ENCODE measurements around the gene CES4A. TPM values are rescaled to one million over a fixed set of nuclear protein-coding genes. Genes with fewer than 3 reads are reported as not detected.

The CES4A gene
- total and polyA plus RNA-seq, 2 of the 13 experiments (the other 11 are each of a cell fraction or from before 2014, with no cell fraction given) = 0.09 to 0.17 TPM

DNA sequence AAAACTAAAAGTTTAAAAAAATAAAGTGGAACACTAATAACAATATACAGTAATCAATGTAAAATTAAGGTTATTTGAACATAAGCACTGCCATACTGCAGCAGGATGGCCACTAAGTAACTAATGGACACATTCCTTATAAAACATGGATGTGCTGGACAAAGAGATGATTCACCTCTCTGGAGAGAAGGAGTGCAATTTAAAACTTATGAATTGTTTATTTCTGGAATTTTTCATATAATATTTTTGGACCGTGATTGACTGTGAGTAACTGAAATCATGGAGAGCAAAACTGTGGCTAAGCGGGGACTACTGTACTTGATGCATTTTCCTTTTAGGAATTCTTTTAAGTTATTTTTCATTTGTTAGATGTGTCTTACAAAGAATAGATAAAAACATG, 62.4 kb downstream of the CES4A start:
- FAIRE-seq (no peak), ATAC-seq (no peak), DNase-seq (ENCODE audit: low spot score) (no peak)
- Histone ChIP-seq H3K9ac (ENCODE audit: insufficient read depth, low read depth, low read length) (no peak overlapping the region), H3K36me3 (replicated peaks in 1 of 2; ENCODE audit: control insufficient read depth in 1 of 2, insufficient read depth in 2 of 2, low read length in 2 of 2) (peaks cover 7 to 8% of the 10 kb centered on the region in 2 experiments; a peak in 4 of 5 replicates), H3K4me3 (replicated peaks in 1 of 3; ENCODE audit: insufficient read depth in 1 of 3, low read depth in 2 of 3, low read length in 3 of 3) (no peak overlapping the region), H2AFZ (ENCODE audit: low read length) (no peak overlapping the region), H3K27me3 (ENCODE audit: control insufficient read depth in 1 of 2, insufficient read depth in 2 of 2, low read length in 2 of 2) (no peaks in the 10 kb centered on the region; a peak in 1 of 5 replicates), H4K20me1 (ENCODE audit: insufficient read depth, low read length) (no peaks in the 10 kb centered on the region; the same call in 1 of the 2 replicates), H3K9me3 (ENCODE audit: low read length) (no peaks in the 10 kb centered on the region), H3K79me2 (ENCODE audit: insufficient read depth, low read length) (peaks cover 32% of the 10 kb centered on the region), H3K4me2 (ENCODE audit: low read depth, low read length) (no peak overlapping the region), H3K4me1 (ENCODE audit: insufficient read depth, low read length) (peaks cover 3% of the 10 kb centered on the region; the same call in 1 of the 2 replicates), H3K27ac (ENCODE audit: extremely low read length, insufficient read depth, low read length) (no peak overlapping the region)
- POLR2A ChIA-PET = no interaction called here
- in situ Hi-C loops (cut with HindIII; ENCODE audit: extremely low pct_ligation_motif_present, low pct_unique_long_range_greater_than_20kb) (no loop called here), intact Hi-C loops (cut with micrococcal nuclease; ENCODE audit: unreplicated experiment) (no loop called here)
- WGBS (ENCODE audit: low lambda C conversion rate) = 98% methylated on average over 2 of the region's 2 CpGs
- CTCF ChIA-PET (ENCODE audit: low intra/inter-chr PET ratio, low total read pairs) = no interaction called here
- no TSS peak for BruUV-seq (replicated peaks)
- TF ChIP-seq, protein P1, sequence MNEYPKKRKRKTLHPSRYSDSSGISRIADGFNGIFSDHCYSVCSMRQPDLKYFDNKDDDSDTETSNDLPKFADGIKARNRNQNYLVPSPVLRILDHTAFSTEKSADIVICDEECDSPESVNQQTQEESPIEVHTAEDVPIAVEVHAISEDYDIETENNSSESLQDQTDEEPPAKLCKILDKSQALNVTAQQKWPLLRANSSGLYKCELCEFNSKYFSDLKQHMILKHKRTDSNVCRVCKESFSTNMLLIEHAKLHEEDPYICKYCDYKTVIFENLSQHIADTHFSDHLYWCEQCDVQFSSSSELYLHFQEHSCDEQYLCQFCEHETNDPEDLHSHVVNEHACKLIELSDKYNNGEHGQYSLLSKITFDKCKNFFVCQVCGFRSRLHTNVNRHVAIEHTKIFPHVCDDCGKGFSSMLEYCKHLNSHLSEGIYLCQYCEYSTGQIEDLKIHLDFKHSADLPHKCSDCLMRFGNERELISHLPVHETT (CRISPR knock-in tag; conservative IDR thresholded peaks at IDR 0.05) = no peak
- no peak for TF ChIP-seq SP2 (CRISPR knock-in tag; IDR thresholded peaks at IDR 0.05)
- TF ChIP-seq, protein P2, sequence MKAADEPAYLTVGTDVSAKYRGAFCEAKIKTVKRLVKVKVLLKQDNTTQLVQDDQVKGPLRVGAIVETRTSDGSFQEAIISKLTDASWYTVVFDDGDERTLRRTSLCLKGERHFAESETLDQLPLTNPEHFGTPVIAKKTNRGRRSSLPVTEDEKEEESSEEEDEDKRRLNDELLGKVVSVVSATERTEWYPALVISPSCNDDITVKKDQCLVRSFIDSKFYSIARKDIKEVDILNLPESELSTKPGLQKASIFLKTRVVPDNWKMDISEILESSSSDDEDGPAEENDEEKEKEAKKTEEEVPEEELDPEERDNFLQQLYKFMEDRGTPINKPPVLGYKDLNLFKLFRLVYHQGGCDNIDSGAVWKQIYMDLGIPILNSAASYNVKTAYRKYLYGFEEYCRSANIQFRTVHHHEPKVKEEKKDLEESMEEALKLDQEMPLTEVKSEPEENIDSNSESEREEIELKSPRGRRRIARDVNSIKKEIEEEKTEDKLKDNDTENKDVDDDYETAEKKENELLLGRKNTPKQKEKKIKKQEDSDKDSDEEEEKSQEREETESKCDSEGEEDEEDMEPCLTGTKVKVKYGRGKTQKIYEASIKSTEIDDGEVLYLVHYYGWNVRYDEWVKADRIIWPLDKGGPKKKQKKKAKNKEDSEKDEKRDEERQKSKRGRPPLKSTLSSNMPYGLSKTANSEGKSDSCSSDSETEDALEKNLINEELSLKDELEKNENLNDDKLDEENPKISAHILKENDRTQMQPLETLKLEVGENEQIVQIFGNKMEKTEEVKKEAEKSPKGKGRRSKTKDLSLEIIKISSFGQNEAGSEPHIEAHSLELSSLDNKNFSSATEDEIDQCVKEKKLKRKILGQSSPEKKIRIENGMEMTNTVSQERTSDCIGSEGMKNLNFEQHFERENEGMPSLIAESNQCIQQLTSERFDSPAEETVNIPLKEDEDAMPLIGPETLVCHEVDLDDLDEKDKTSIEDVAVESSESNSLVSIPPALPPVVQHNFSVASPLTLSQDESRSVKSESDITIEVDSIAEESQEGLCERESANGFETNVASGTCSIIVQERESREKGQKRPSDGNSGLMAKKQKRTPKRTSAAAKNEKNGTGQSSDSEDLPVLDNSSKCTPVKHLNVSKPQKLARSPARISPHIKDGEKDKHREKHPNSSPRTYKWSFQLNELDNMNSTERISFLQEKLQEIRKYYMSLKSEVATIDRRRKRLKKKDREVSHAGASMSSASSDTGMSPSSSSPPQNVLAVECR (CRISPR knock-in tag; IDR thresholded peaks at IDR 0.05; ENCODE audit: borderline replicate concordance) = no peak
- no peak for TF ChIP-seq KAT2B (IDR thresholded peaks at IDR 0.05; ENCODE audit: borderline replicate concordance, low read depth, low read length)
- no peak for TF ChIP-seq HDAC2 (CRISPR knock-in tag; IDR thresholded peaks at IDR 0.05)
- no peak for TF ChIP-seq RFXANK (CRISPR knock-in tag; IDR thresholded peaks at IDR 0.05)
- no peak for TF ChIP-seq TMF1 (CRISPR knock-in tag; IDR thresholded peaks at IDR 0.05; ENCODE audit: low read depth)
- TF ChIP-seq ZFP62 (CRISPR knock-in tag; IDR thresholded peaks at IDR 0.05) = no peak
- no peak for TF ChIP-seq ZMYM3 (CRISPR knock-in tag; IDR thresholded peaks at IDR 0.05)
